Upper lobe of left lung (tissue), 4 donors: ENCODE data around the gene CANT1.

ENCODE experiments used
- CTCF ChIP-seq, 6 experiments: fragments of 450-650 bp in 4 of 6; fragments of 200-600 bp in 2 of 6; sonication (generic) in 2 of 6; IDR thresholded peaks; one replicate each; pipeline ENCODE4 v1.5.1; 2016 to 2019; ENCODE audit warnings: antibody characterized with exemption in 6 of 6
- EP300 ChIP-seq, 4 donors: sonication (generic); formaldehyde crosslinking; IDR thresholded peaks; one replicate each; pipeline ENCODE4 v1.5.1; 2017; ENCODE audit warnings: antibody characterized with exemption in 4 of 4, control low read depth in 2 of 4
- POLR2A ChIP-seq, 4 donors: fragments of 450-650 bp; IDR thresholded peaks; one replicate each; pipeline ENCODE4 v1.5.1; 2016 to 2017; ENCODE audit warnings: antibody characterized with exemption in 4 of 4, mild to moderate bottlenecking in 2 of 4
- POLR2AphosphoS5 ChIP-seq, 2 donors: sonication (generic); formaldehyde crosslinking; IDR thresholded peaks; one replicate each; pipeline ENCODE4 v1.5.1; 2017; ENCODE audit warnings: antibody characterized with exemption in 2 of 2

- TF ChIP-seq CTCF (IDR thresholded peaks at IDR 0.05) (no peak), POLR2A (IDR thresholded peaks at IDR 0.05) (no peak), EP300 (IDR thresholded peaks at IDR 0.05) (no peak), POLR2AphosphoS5 (IDR thresholded peaks at IDR 0.05) (no peak)
These were observed 53.3 kb downstream of the CANT1 start for GRCh38 chr17:78956254-78956653.
